Measurements from ENCODE around the gene NALCN.

Gene NALCN

GRCh38 chr13:101384929-101385328, 31.4 kb downstream of the NALCN start:
- Histone ChIP-seq H3K4me2 (ENCODE audit: insufficient read depth, low read length) (no peak overlapping the region), H3K4me3 (ENCODE audit: low read depth in 1 of 2, low read length in 2 of 2) (no peak overlapping the region), H3K4me1 (ENCODE audit: insufficient read depth, low read length) (peaks cover 5% of the 10 kb centered on the region; the same call in 1 of the 2 replicates), H3K9me3 (ENCODE audit: insufficient read depth, low read length, severe bottlenecking) (no peaks in the 10 kb centered on the region), H4K20me1 (ENCODE audit: insufficient read depth, low read length) (no peaks in the 10 kb centered on the region), H2AFZ (ENCODE audit: low read depth, low read length) (no peak overlapping the region), H3K36me3 (ENCODE audit: insufficient read depth, low read length) (no peaks in the 10 kb centered on the region), H3K27ac (ENCODE audit: low read length) (no peak overlapping the region), H3K9ac (ENCODE audit: low read depth, low read length) (no peak overlapping the region), H3K79me2 (ENCODE audit: insufficient read depth, low read length) (no peaks in the 10 kb centered on the region), H3K27me3 (ENCODE audit: insufficient read depth, low read length, poor library complexity) (no peaks in the 10 kb centered on the region)
- DNase-seq (no peak), ATAC-seq (ENCODE audit: insufficient read depth, low read depth) (no peak)
- no peak for TF ChIP-seq EZH2 (IDR thresholded peaks at IDR 0.05; ENCODE audit: borderline replicate concordance, low read depth, low read length, severe bottlenecking)
- no peak for TF ChIP-seq CTCF (IDR thresholded peaks at IDR 0.05; ENCODE audit: borderline replicate concordance, extremely low read depth, low read length, poor library complexity, severe bottlenecking)

GRCh38 chr13:101383595-101383994, 32.7 kb downstream of the NALCN start:
- H3K4me2 ChIP-seq (ENCODE audit: insufficient read depth, low read length): no peak overlapping the region
- TF ChIP-seq CTCF (IDR thresholded peaks at IDR 0.05; ENCODE audit: borderline replicate concordance, extremely low read depth, low read length, poor library complexity, severe bottlenecking) (no peak), EZH2 (IDR thresholded peaks at IDR 0.05; ENCODE audit: borderline replicate concordance, low read depth, low read length, severe bottlenecking) (no peak)

GRCh38 chr13:101382701-101383100, 33.6 kb downstream of the NALCN start:
- Histone ChIP-seq H4K20me1 (ENCODE audit: insufficient read depth, low read length) (no peaks in the 10 kb centered on the region), H3K9me3 (ENCODE audit: insufficient read depth, low read length, severe bottlenecking) (no peaks in the 10 kb centered on the region), H3K4me3 (ENCODE audit: low read depth in 1 of 2, low read length in 2 of 2) (no peak overlapping the region), H3K4me2 (ENCODE audit: insufficient read depth, low read length) (no peak overlapping the region), H3K36me3 (ENCODE audit: insufficient read depth, low read length) (no peaks in the 10 kb centered on the region), H3K4me1 (ENCODE audit: insufficient read depth, low read length) (no peaks in the 10 kb centered on the region), H3K9ac (ENCODE audit: low read depth, low read length) (no peak overlapping the region), H3K79me2 (ENCODE audit: insufficient read depth, low read length) (no peaks in the 10 kb centered on the region), H3K27me3 (ENCODE audit: insufficient read depth, low read length, poor library complexity) (no peaks in the 10 kb centered on the region), H2AFZ (ENCODE audit: low read depth, low read length) (no peak overlapping the region), H3K27ac (ENCODE audit: low read length) (no peak overlapping the region)
- no peak for DNase-seq
- ATAC-seq (ENCODE audit: insufficient read depth, low read depth): no peak
- TF ChIP-seq EZH2 (IDR thresholded peaks at IDR 0.05; ENCODE audit: borderline replicate concordance, low read depth, low read length, severe bottlenecking) (no peak), CTCF (IDR thresholded peaks at IDR 0.05; ENCODE audit: borderline replicate concordance, extremely low read depth, low read length, poor library complexity, severe bottlenecking) (no peak)

More at GRCh38 chr13:101383595-101383994, 32.7 kb downstream of the NALCN start:
- DNase-seq: no peak
- no peak overlapping the region for H3K4me3 ChIP-seq (ENCODE audit: low read depth in 1 of 2, low read length in 2 of 2)
- H2AFZ ChIP-seq (ENCODE audit: low read depth, low read length): no peak overlapping the region
- H3K36me3 ChIP-seq (ENCODE audit: insufficient read depth, low read length): no peaks in the 10 kb centered on the region
- no peak for ATAC-seq (ENCODE audit: insufficient read depth, low read depth)
- no peak overlapping the region for H3K27ac ChIP-seq (ENCODE audit: low read length)
- no peak overlapping the region for H3K9ac ChIP-seq (ENCODE audit: low read depth, low read length)
- H3K4me1 ChIP-seq (ENCODE audit: insufficient read depth, low read length): no peaks in the 10 kb centered on the region
- no peaks in the 10 kb centered on the region for H3K79me2 ChIP-seq (ENCODE audit: insufficient read depth, low read length)
- no peaks in the 10 kb centered on the region for H3K9me3 ChIP-seq (ENCODE audit: insufficient read depth, low read length, severe bottlenecking)
- H3K27me3 ChIP-seq (ENCODE audit: insufficient read depth, low read length, poor library complexity): no peaks in the 10 kb centered on the region
- no peaks in the 10 kb centered on the region for H4K20me1 ChIP-seq (ENCODE audit: insufficient read depth, low read length)

- no peak overlapping the region for H3K27ac ChIP-seq (ENCODE audit: low read length)
- TF ChIP-seq EZH2 (IDR thresholded peaks at IDR 0.05; ENCODE audit: borderline replicate concordance, low read depth, low read length, severe bottlenecking) (no peak), CTCF (IDR thresholded peaks at IDR 0.05; ENCODE audit: borderline replicate concordance, extremely low read depth, low read length, poor library complexity, severe bottlenecking) (no peak)
- DNase-seq: no peak
- H3K27me3 ChIP-seq (ENCODE audit: insufficient read depth, low read length, poor library complexity): no peaks in the 10 kb centered on the region
- no peak for ATAC-seq (ENCODE audit: insufficient read depth, low read depth)
- no peaks in the 10 kb centered on the region for H4K20me1 ChIP-seq (ENCODE audit: insufficient read depth, low read length)
- no peaks in the 10 kb centered on the region for H3K36me3 ChIP-seq (ENCODE audit: insufficient read depth, low read length)
- no peaks in the 10 kb centered on the region for H3K9me3 ChIP-seq (ENCODE audit: insufficient read depth, low read length, severe bottlenecking)
- no peak overlapping the region for H2AFZ ChIP-seq (ENCODE audit: low read depth, low read length)
- H3K4me2 ChIP-seq (ENCODE audit: insufficient read depth, low read length): no peak overlapping the region
- H3K4me1 ChIP-seq (ENCODE audit: insufficient read depth, low read length): no peaks in the 10 kb centered on the region
- no peak overlapping the region for H3K9ac ChIP-seq (ENCODE audit: low read depth, low read length)
- H3K79me2 ChIP-seq (ENCODE audit: insufficient read depth, low read length): no peaks in the 10 kb centered on the region
- H3K4me3 ChIP-seq (ENCODE audit: low read depth in 1 of 2, low read length in 2 of 2): no peak overlapping the region
Measured at GRCh38 chr13:101382086-101382485, 34.2 kb downstream of the NALCN start.

All from DND-41 (cell line).